ENCODE data around the gene PTPRN2.

- TF ChIP-seq CTCF (IDR thresholded peaks at IDR 0.05) (no peak), POLR2A (IDR thresholded peaks at IDR 0.05) (no peak), POLR2AphosphoS5 (IDR thresholded peaks at IDR 0.05) (no peak)
Measured at GRCh38 chr7:157801971-157802675, 785.5 kb downstream of the PTPRN2 start.
